NCI-H146 (cell line): ENCODE results near the gene BRD7.

ENCODE experiments used
- DNase-seq: peaks from one replicate; lab custom pipeline; 2025; lab: John Stamatoyannopoulos, UW

The BRD7 gene

GRCh38 chr16:50368410-50369132, at the start of gene BRD7:
Gene BRD7, minus strand, starts transcription at chr16:50368988. Its CDS starts 214 bp downstream, at chr16:50368774.
- peak; percentile 54 for DNase-seq

GRCh38 chr16:50416388-50416787, 47.6 kb upstream of the BRD7 start:
- no peak for DNase-seq

GRCh38 chr16:50414152-50414551, 45.4 kb upstream of the BRD7 start:
- DNase-seq = no peak

- DNase-seq = no peak
Observed at GRCh38 chr16:50411034-50411433, 42.2 kb upstream of the BRD7 start.

GRCh38 chr16:50408001-50408561, 39.3 kb upstream of the BRD7 start:
- no peak for DNase-seq

GRCh38 chr16:50407351-50407750, 38.6 kb upstream of the BRD7 start:
- no peak for DNase-seq

GRCh38 chr16:50403491-50403890, 34.7 kb upstream of the BRD7 start:
- no peak for DNase-seq

- DNase-seq = no peak
Observed at GRCh38 chr16:50402298-50402895, 33.6 kb upstream of the BRD7 start.

- DNase-seq = no peak
Observed at GRCh38 chr16:50401355-50401754, 32.6 kb upstream of the BRD7 start.

GRCh38 chr16:50400967-50401348, 32.2 kb upstream of the BRD7 start:
- DNase-seq = no peak

- DNase-seq = no peak
Observed at GRCh38 chr16:50400312-50400966, 31.7 kb upstream of the BRD7 start.

- no peak for DNase-seq
Observed at GRCh38 chr16:50399411-50399810, 30.6 kb upstream of the BRD7 start.

GRCh38 chr16:50398336-50398735, 29.5 kb upstream of the BRD7 start:
- no peak for DNase-seq

GRCh38 chr16:50396761-50397535, 28.2 kb upstream of the BRD7 start:
- DNase-seq = peak; percentile 20

GRCh38 chr16:50395763-50396710, 27.2 kb upstream of the BRD7 start:
- no peak for DNase-seq

- peak; percentile 10 for DNase-seq
Observed at GRCh38 chr16:50393858-50394802, 25.3 kb upstream of the BRD7 start.

- no peak for DNase-seq
Observed at GRCh38 chr16:50393416-50393815, 24.6 kb upstream of the BRD7 start.

- no peak for DNase-seq
Observed at GRCh38 chr16:50390914-50391716, 22.3 kb upstream of the BRD7 start.

- no peak for DNase-seq
Observed at GRCh38 chr16:50390371-50390771, 21.6 kb upstream of the BRD7 start.
